Aorta (tissue), 5 donors: ENCODE measurements around the gene SEC24D. TPM values are rescaled to one million over a fixed set of nuclear protein-coding genes. Genes with fewer than 3 reads are reported as not detected.
A peak's percentile ranks its signal among the peaks of the same experiment; 100 is the strongest.
"Not testable (repeated sequence)": the region's sequence is repeated elsewhere in the genome, so short reads cannot be mapped to it uniquely, and the experiment has no call there.

Experiments used
- ATAC-seq: fragments of 200-7000 bp; cut with Tn5 transposase; one replicate; pipeline ENCODE4 v1.9.1; 2022; ENCODE audit warnings: moderate library complexity; ENCODE audit not compliant: low FRiP score
- DNase-seq, 2 donors: peaks; one replicate each; pipeline ENCODE4 v3.0.0-alpha.2; 2020
- H3K27ac ChIP-seq, 2 donors: one replicate each; pipeline ENCODE4 v1.5.1; 2013; ENCODE audit warnings: low read length in 2 of 2, mild to moderate bottlenecking in 2 of 2, moderate library complexity in 2 of 2, control low read depth in 1 of 2, inconsistent platforms in 1 of 2, low read depth in 1 of 2
- H3K27me3 ChIP-seq, 2 donors: one replicate each; pipeline ENCODE4 v1.6.1; 2013; ENCODE audit warnings: control low read depth in 1 of 2, low read length in 1 of 2, mild to moderate bottlenecking in 1 of 2, moderate library complexity in 1 of 2; ENCODE audit not compliant: insufficient read depth in 2 of 2, control insufficient read depth in 1 of 2
- H3K36me3 ChIP-seq, 2 donors: one replicate each; pipeline ENCODE4 v1.6.1; 2013; ENCODE audit warnings: control low read depth in 1 of 2, low read length in 1 of 2, mild to moderate bottlenecking in 1 of 2; ENCODE audit not compliant: insufficient read depth in 2 of 2, control insufficient read depth in 1 of 2
- H3K4me1 ChIP-seq, 2 donors: one replicate each; pipeline ENCODE4 v1.6.1; 2013; ENCODE audit warnings: low read length in 2 of 2, control low read depth in 1 of 2, mild to moderate bottlenecking in 1 of 2, moderate library complexity in 1 of 2; ENCODE audit not compliant: insufficient read depth in 2 of 2, control insufficient read depth in 1 of 2
- H3K4me3 ChIP-seq, 2 donors: one replicate each; pipeline ENCODE4 v1.5.1; 2013; ENCODE audit warnings: low read length in 2 of 2, control low read depth in 1 of 2, mild to moderate bottlenecking in 1 of 2
- H3K9me3 ChIP-seq: one replicate; pipeline ENCODE4 v1.6.1; 2013; ENCODE audit warnings: mild to moderate bottlenecking, low read length; ENCODE audit not compliant: control insufficient read depth
- WGBS, 2 donors: extraction: QIAGEN DNeasy Blood & Tissue Kit; methylation state at CpG; one replicate each; pipeline ENCODE4 v1.1.7; 2013; 5-methylcytosine and 5-hydroxymethylcytosine counted together
- intact Hi-C, 2 donors: fragments of 100-400 bp; cut with DNase I; formaldehyde crosslinking; loops; one replicate each; pipeline versions ENCODE4 v1.14.2 to v1.15.0; 2022
- polyA plus RNA-seq, 2 donors: library from polyadenylated mRNA; stranded (reverse); fragments of 200-250 nt; gene quantifications; one replicate each; pipeline ENCODE4 v1.2.3, GENCODE V29; 2013
- total RNA-seq, 2 donors: library from RNA; stranded (reverse); fragmentation: NEBNext Ultra II Directional; extraction: Animal tissue kit (Norgen Biotek cat#: 25700); gene quantifications; one replicate each; pipeline ENCODE4 v1.2.1, GENCODE V29; 2021
- donor health status: healthy with polysubstance abuse.
- donor health status: Bipolar disorder and iron deficiency.
- donor health status: DM: no; HTN: no; CAD: no.
- donor health status: DM: no; HTN: no; CAD: no.
- donor health status: DM: yes; HTN: yes; CAD: no.

Gene SEC24D
- total and polyA plus RNA-seq, 4 donors: 25.3 to 127 (median 78.3) TPM

DNA sequence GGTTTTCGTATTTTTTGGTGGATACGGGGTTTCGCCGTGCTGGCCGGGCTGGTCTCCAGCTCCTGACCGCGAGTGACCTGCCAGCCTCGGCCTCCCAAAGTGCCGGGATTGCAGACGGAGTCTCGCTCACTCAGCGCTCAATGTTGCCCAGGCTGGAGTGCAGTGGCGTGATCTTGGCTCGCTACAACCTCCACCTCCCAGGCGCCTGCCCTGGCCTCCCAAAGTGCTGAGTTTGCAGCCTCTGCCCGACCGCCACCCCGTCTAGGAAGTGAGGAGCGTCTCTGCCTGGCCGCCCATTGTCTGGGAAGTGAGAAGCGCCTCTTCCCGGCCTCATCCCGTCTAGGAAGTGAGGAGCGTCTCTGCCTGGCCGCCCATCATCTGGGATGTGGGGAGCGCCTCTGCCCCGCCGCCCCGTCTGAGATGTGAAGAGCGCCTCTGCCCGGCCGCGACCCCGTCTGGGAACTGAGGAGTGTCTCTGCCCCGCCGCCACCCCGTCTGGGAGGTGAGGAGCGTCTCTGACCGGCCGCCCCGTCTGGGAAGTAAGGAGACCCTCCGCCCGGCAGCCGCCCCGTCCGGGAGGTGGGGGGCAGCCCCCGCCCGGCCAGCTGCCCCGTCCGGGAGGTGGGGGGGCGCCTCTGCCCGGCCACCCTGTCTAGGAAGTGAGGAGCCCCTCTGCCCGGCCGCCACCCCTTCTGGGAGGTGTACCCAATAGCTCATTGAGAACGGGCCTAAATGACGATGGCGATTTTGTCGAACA, 44.1 kb downstream of the SEC24D start:
- not testable (repeated sequence) for H3K4me1 ChIP-seq, H3K4me3 ChIP-seq, DNase-seq, ATAC-seq, H3K9me3 ChIP-seq, H3K27ac ChIP-seq, H3K27me3 ChIP-seq, H3K36me3 ChIP-seq
- intact Hi-C loops: loop anchor here in 1 of 2 donors (10.0 kb wide), 1 partner anchor 57 kb away; no protein-coding TSS in a partner anchor
- 86 to 94% methylated on average over 42 to 54 of the region's 58 CpGs for WGBS, 2 donors

DNA sequence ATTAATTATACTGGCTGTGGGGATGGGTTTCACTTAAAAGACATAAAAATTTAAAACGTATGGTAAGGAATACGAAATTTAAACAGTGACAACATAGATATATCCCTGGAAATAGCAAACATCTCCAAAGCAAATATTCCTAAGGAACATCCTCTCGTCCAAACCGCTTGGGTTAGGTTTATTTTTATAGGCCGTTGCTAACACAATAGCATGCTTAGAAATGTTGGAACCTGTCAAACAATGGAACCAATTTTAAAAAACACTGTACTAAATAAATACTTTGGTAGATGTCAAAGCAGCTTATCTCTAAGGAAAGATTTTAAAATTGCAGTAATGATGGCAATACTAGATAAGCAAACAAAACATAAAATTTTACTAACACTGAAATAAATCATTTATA, 45.4 kb downstream of the SEC24D start:
- DNase-seq (no peak), ATAC-seq (no peak)
- Histone ChIP-seq H3K27me3 (no peaks in the 10 kb centered on the region), H3K9me3 (no peaks in the 10 kb centered on the region), H3K4me3 (no peak overlapping the region), H3K36me3 (peaks cover 0 to under 1% of the 10 kb centered on the region in 2 donors), H3K27ac (no peak overlapping the region), H3K4me1 (peaks cover 0 to 4% of the 10 kb centered on the region in 2 donors)
- WGBS, 2 donors: 7 to 12% methylated on average over 5 of the region's 5 CpGs
- intact Hi-C loops: loop anchor here in 1 of 2 donors (10.0 kb wide), 1 partner anchor 56 kb away; no protein-coding TSS in a partner anchor

- H3K27ac ChIP-seq: no peak overlapping the region
- no peaks in the 10 kb centered on the region for H3K27me3 ChIP-seq
- no peak for DNase-seq
- intact Hi-C loops: no loop called here
- H3K36me3 ChIP-seq: no peaks in the 10 kb centered on the region
- no peak overlapping the region for H3K4me3 ChIP-seq
- H3K4me1 ChIP-seq: peaks cover 0 to 4% of the 10 kb centered on the region in 2 donors
- H3K9me3 ChIP-seq: no peaks in the 10 kb centered on the region
- no peak for ATAC-seq
These were observed 47.0 kb downstream of the SEC24D start for GRCh38 chr4:118788911-118789310.

GRCh38 chr4:118787844-118788380, 48.0 kb downstream of the SEC24D start:
- no peak overlapping the region for H3K27ac ChIP-seq
- intact Hi-C loops: no loop called here
- peaks cover 1 to 4% of the 10 kb centered on the region in 2 donors for H3K4me1 ChIP-seq

GRCh38 chr4:118784776-118785175, 51.1 kb downstream of the SEC24D start:
- Histone ChIP-seq H3K27ac (no peak overlapping the region), H3K9me3 (no peaks in the 10 kb centered on the region), H3K27me3 (no peaks in the 10 kb centered on the region), H3K4me3 (no peak overlapping the region), H3K36me3 (no peaks in the 10 kb centered on the region), H3K4me1 (peaks cover 1 to 4% of the 10 kb centered on the region in 2 donors)
- DNase-seq: no peak
- intact Hi-C loops: no loop called here
- no peak for ATAC-seq
- 86 to 89% methylated on average over 1 of the region's 1 CpG for WGBS, 2 donors

More at GRCh38 chr4:118787844-118788380, 48.0 kb downstream of the SEC24D start:
- DNase-seq (no peak), ATAC-seq (no peak)
- Histone ChIP-seq H3K4me3 (no peak overlapping the region), H3K27me3 (no peaks in the 10 kb centered on the region), H3K36me3 (no peaks in the 10 kb centered on the region), H3K9me3 (no peaks in the 10 kb centered on the region)
- 99 to 100% methylated on average over 1 of the region's 1 CpG for WGBS, 2 donors

- H3K9me3 ChIP-seq: no peaks in the 10 kb centered on the region
- no peaks in the 10 kb centered on the region for H3K27me3 ChIP-seq
- 82 to 88% methylated on average over 5 of the region's 5 CpGs for WGBS, 2 donors
- no peaks in the 10 kb centered on the region for H3K36me3 ChIP-seq
- ATAC-seq (peak; percentile 76), DNase-seq (no peak)
- H3K27ac ChIP-seq: no peak overlapping the region
- H3K4me3 ChIP-seq: no peak overlapping the region
- intact Hi-C loops: no loop called here
- peaks cover 1 to 2% of the 10 kb centered on the region in 2 donors for H3K4me1 ChIP-seq
These were observed 52.0 kb downstream of the SEC24D start for GRCh38 chr4:118783887-118784286.

DNA sequence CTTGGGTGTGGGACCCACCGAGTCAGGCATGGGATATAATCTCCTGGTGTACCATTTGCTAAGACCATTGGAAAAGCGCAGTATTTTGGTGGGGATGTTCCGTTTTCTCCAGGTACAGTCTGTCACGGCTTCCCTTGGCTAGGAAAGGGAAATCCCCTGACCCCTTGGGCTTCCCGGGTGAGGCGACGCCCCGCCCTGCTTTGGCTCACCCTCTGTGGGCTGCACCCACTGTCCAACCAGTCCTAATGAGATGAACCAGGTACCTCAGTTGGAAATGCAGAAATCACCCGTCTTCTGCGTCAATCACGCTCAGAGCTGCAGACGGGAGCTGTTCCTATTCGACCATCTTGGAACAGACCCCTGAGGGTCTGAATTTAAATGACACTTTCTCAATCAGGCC, 53.0 kb downstream of the SEC24D start:
- ATAC-seq, H3K36me3 ChIP-seq, H3K27ac ChIP-seq, H3K9me3 ChIP-seq, H3K4me1 ChIP-seq, DNase-seq, H3K27me3 ChIP-seq, H3K4me3 ChIP-seq, intact Hi-C loops: not testable (repeated sequence)
- WGBS, 2 donors: 98% methylated on average over 13 of the region's 13 CpGs

- WGBS, 2 donors: 95% methylated on average over 2 of the region's 2 CpGs
- not testable (repeated sequence) for H3K27me3 ChIP-seq, ATAC-seq
These were observed 58.3 kb downstream of the SEC24D start for GRCh38 chr4:118777649-118778048.

More at GRCh38 chr4:118777649-118778048, 58.3 kb downstream of the SEC24D start:
- H3K9me3 ChIP-seq, H3K36me3 ChIP-seq, DNase-seq, H3K4me3 ChIP-seq, H3K27ac ChIP-seq, H3K4me1 ChIP-seq: not testable (repeated sequence)
- intact Hi-C loops: loop anchor here in 1 of 2 donors (10.0 kb wide), 1 partner anchor 107 kb away; the partner anchor contains the start of gene SYNPO2
